SK-N-MC (cell line): ENCODE measurements around the gene CA14.
A peak's percentile ranks its signal among the peaks of the same experiment; 100 is the strongest.

Experiments
- EZH2 ChIP-seq: fragments of 200-600 bp; sonication (generic); IDR thresholded peaks from one replicate; pipeline ENCODE4 v1.6.1; 2017; ENCODE audit warnings: antibody characterized with exemption
- POLR2AphosphoS5 ChIP-seq: IDR thresholded peaks from 2 replicates; pipeline ENCODE4 v1.6.1; 2012; ENCODE audit warnings: mild to moderate bottlenecking, low read depth, low read length, borderline replicate concordance

GRCh38 chr1:150234566-150235293 is 22.8 kb upstream of the CA14 start:
- TF ChIP-seq EZH2: no peak
- peak; percentile 74 for TF ChIP-seq POLR2AphosphoS5
